HCT116 (cell line): Measurements from ENCODE around the gene PJA2.

ENCODE experiments used
- CTCF ChIP-seq, 3 experiments: fragments of 200-600 bp in 1 of 3; sonication (generic) in 1 of 3; IDR thresholded peaks in 2 of 3; conservative IDR thresholded peaks in 1 of 3; 2 replicates each; pipeline ENCODE4 v1.5.1; 2012 to 2017; ENCODE audit warnings: low read depth in 2 of 3, low read length in 2 of 3, antibody characterized with exemption in 1 of 3, borderline replicate concordance in 1 of 3, control low read depth in 1 of 3, mild to moderate bottlenecking in 1 of 3, mixed read lengths in 1 of 3, mixed run types in 1 of 3, moderate library complexity in 1 of 3; ENCODE audit not compliant: insufficient read depth in 1 of 3
- YY1 ChIP-seq: IDR thresholded peaks from 2 replicates; pipeline ENCODE4 v1.6.1; 2011; ENCODE audit warnings: low read length, low read depth, moderate library complexity, mild to moderate bottlenecking; ENCODE audit not compliant: insufficient replicate concordance; ENCODE audit errors: extremely low read depth

DNA sequence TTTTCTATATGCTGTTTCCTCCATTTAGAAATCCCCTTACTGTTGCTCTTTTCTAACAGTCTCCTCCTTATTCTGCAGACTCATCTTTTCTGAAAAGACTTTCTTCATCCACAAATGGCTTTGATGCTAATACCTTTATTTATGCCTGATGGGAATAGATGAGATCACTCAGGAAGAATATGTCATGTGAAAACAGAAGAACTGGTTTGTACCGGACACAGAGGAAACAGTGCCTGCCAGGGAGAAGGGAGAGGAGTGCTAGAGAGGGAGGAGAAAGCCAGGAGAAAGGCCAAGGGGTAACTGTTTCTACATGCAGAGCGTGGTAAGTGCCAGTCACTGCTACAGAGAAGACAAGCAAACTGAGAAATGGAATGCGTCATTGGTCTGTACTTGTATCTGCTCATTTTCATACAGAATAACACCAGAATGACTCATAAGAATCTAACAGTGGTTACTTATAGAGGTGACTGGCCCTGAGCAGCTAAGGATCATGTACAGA, 45.9 kb upstream of the PJA2 start:
- TF ChIP-seq YY1 (no peak), CTCF (IDR thresholded peaks at IDR 0.05 in 2 of 3, conservative IDR thresholded peaks at IDR 0.05 in 1 of 3; ENCODE audit: borderline replicate concordance in 1 of 3, insufficient read depth in 1 of 3, low read depth in 2 of 3, low read length in 2 of 3) (no peak)
